ENCODE results near the gene GPR146. TPM values are rescaled to one million over a fixed set of nuclear protein-coding genes. Genes with fewer than 3 reads are reported as not detected.
A peak's percentile ranks its signal among the peaks of the same experiment; 100 is the strongest.

Gene GPR146
- total and polyA plus RNA-seq, 2 donors (not counting 1 experiment from before 2014, with no cell fraction given): 2.2 to 3.3 TPM

DNA sequence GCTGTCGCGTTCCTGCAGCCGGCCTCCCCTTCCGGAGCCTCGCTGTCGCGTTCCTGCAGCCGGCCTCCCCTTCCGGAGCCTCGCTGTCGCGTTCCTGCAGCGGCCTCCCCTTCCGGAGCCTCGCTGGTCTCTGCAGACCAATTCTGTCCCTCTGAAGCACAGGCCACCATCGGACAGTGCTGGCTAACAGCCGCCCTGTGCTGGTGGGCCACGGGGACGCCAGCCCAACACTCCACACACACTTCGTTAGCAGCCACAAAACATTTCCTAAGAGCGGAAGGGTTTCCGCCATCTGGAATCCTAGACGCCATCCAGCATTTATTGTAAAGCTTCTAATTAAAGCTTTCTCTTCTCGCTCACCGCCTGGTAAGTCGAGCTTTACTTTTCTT is 54.8 kb downstream of the GPR146 start:
- no peak overlapping the region for H3K4me2 ChIP-seq (ENCODE audit: extremely low read depth, insufficient read depth, low read length)
- no peaks in the 10 kb centered on the region for H3K36me3 ChIP-seq (ENCODE audit: control insufficient read depth, insufficient read depth, low read length)
- H3K27ac ChIP-seq (ENCODE audit: insufficient read depth, low read length): no peak overlapping the region
- H3K4me1 ChIP-seq (ENCODE audit: control insufficient read depth, extremely low read depth, insufficient read depth, low read length): no peaks in the 10 kb centered on the region
- DNase-seq (ENCODE audit: low read depth in 2 of 2): no peak
- TF ChIP-seq, protein P1, sequence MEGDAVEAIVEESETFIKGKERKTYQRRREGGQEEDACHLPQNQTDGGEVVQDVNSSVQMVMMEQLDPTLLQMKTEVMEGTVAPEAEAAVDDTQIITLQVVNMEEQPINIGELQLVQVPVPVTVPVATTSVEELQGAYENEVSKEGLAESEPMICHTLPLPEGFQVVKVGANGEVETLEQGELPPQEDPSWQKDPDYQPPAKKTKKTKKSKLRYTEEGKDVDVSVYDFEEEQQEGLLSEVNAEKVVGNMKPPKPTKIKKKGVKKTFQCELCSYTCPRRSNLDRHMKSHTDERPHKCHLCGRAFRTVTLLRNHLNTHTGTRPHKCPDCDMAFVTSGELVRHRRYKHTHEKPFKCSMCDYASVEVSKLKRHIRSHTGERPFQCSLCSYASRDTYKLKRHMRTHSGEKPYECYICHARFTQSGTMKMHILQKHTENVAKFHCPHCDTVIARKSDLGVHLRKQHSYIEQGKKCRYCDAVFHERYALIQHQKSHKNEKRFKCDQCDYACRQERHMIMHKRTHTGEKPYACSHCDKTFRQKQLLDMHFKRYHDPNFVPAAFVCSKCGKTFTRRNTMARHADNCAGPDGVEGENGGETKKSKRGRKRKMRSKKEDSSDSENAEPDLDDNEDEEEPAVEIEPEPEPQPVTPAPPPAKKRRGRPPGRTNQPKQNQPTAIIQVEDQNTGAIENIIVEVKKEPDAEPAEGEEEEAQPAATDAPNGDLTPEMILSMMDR (conservative IDR thresholded peaks at IDR 0.05 in 1 of 2, IDR thresholded peaks at IDR 0.05 in 1 of 2; ENCODE audit: low read depth in 1 of 2, low read length in 2 of 2): no peak
- no peak for TF ChIP-seq EZH2 (IDR thresholded peaks at IDR 0.05; ENCODE audit: low read length, missing control alignments)
- no peaks in the 10 kb centered on the region for H3K27me3 ChIP-seq (ENCODE audit: control insufficient read depth, insufficient read depth, low read length)
- no peak overlapping the region for H3K4me3 ChIP-seq (replicated peaks in 1 of 4; ENCODE audit: control extremely low read depth in 1 of 4, insufficient read depth in 1 of 4, low read depth in 3 of 4, low read length in 4 of 4)
- H4K20me1 ChIP-seq (ENCODE audit: control insufficient read depth, extremely low read depth, insufficient read depth, low read length): no peaks in the 10 kb centered on the region
- no peaks in the 10 kb centered on the region for H3K79me2 ChIP-seq (ENCODE audit: control insufficient read depth, insufficient read depth, low read length)
- H2AFZ ChIP-seq (ENCODE audit: low read length): no peak overlapping the region
- no peak overlapping the region for H3K9ac ChIP-seq (ENCODE audit: insufficient read depth, low read length)
- H3K9me3 ChIP-seq (ENCODE audit: control insufficient read depth, insufficient read depth, low read depth, low read length): no peaks in the 10 kb centered on the region

DNA sequence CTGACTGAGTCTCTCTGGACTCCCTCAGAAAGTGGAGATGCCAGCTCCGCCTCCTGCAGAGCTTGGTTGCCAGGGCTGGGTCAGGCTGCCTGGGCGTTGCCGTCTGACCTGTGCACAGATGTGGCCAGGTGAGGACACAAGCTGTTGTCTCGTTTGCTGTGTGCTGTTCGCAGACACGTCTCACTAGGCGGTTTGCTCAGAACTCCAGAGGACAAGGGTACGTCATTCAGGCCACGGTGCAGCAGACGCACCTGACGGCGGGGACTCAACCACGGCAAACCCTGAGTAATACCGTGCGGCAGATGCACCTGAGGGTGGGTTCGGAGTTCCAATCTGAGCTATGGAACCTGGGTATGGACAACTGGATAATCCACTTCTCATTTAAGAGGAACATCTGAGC is 55.3 kb downstream of the GPR146 start:
- no peak overlapping the region for H3K9ac ChIP-seq (ENCODE audit: insufficient read depth, low read length)
- no peak overlapping the region for H3K27ac ChIP-seq (ENCODE audit: insufficient read depth, low read length)
- no peaks in the 10 kb centered on the region for H4K20me1 ChIP-seq (ENCODE audit: control insufficient read depth, extremely low read depth, insufficient read depth, low read length)
- no peaks in the 10 kb centered on the region for H3K27me3 ChIP-seq (ENCODE audit: control insufficient read depth, insufficient read depth, low read length)
- no peak for TF ChIP-seq EZH2 (IDR thresholded peaks at IDR 0.05; ENCODE audit: low read length, missing control alignments)
- TF ChIP-seq, protein P1 (conservative IDR thresholded peaks at IDR 0.05 in 1 of 2, IDR thresholded peaks at IDR 0.05 in 1 of 2; ENCODE audit: low read depth in 1 of 2, low read length in 2 of 2): no peak
- no peaks in the 10 kb centered on the region for H3K9me3 ChIP-seq (ENCODE audit: control insufficient read depth, insufficient read depth, low read depth, low read length)
- H3K4me2 ChIP-seq (ENCODE audit: extremely low read depth, insufficient read depth, low read length): no peak overlapping the region
- no peaks in the 10 kb centered on the region for H3K79me2 ChIP-seq (ENCODE audit: control insufficient read depth, insufficient read depth, low read length)
- no peaks in the 10 kb centered on the region for H3K4me1 ChIP-seq (ENCODE audit: control insufficient read depth, extremely low read depth, insufficient read depth, low read length)
- DNase-seq (ENCODE audit: low read depth in 2 of 2): no peak
- H2AFZ ChIP-seq (ENCODE audit: low read length): no peak overlapping the region
- no peak overlapping the region for H3K4me3 ChIP-seq (replicated peaks in 1 of 4; ENCODE audit: control extremely low read depth in 1 of 4, insufficient read depth in 1 of 4, low read depth in 3 of 4, low read length in 4 of 4)
- no peaks in the 10 kb centered on the region for H3K36me3 ChIP-seq (ENCODE audit: control insufficient read depth, insufficient read depth, low read length)

DNA sequence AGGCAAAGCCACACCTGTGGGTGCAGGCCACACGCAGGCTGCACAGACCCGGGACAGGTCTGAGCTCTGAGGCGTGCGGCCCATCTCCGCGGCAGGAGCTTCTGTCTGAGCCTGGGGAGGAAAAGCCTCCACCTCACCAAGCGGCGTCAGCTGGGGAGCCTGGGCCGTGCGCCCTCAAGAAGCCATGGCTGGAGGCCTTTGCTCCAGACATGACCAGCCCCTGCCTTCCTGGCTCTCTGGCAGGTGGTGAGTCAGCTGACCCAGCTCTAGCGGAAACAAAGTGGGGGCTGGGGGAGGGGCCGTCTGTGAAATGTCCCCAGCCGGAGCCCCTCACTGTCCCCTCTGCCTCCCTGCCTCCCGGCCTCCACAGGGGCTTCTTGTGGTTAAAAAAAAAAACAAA is 56.0 kb downstream of the GPR146 start:
- peak in 1 of 2 donors; percentile 24 for DNase-seq (ENCODE audit: low read depth in 2 of 2)
- Histone ChIP-seq H2AFZ (ENCODE audit: low read length) (no peak overlapping the region), H3K4me3 (replicated peaks in 1 of 4; ENCODE audit: control extremely low read depth in 1 of 4, insufficient read depth in 1 of 4, low read depth in 3 of 4, low read length in 4 of 4) (no peak overlapping the region), H3K36me3 (ENCODE audit: control insufficient read depth, insufficient read depth, low read length) (no peaks in the 10 kb centered on the region), H3K4me2 (ENCODE audit: extremely low read depth, insufficient read depth, low read length) (no peak overlapping the region), H4K20me1 (ENCODE audit: control insufficient read depth, extremely low read depth, insufficient read depth, low read length) (no peaks in the 10 kb centered on the region), H3K79me2 (ENCODE audit: control insufficient read depth, insufficient read depth, low read length) (no peaks in the 10 kb centered on the region), H3K27ac (ENCODE audit: insufficient read depth, low read length) (no peak overlapping the region), H3K4me1 (ENCODE audit: control insufficient read depth, extremely low read depth, insufficient read depth, low read length) (no peaks in the 10 kb centered on the region), H3K27me3 (ENCODE audit: control insufficient read depth, insufficient read depth, low read length) (no peaks in the 10 kb centered on the region), H3K9me3 (ENCODE audit: control insufficient read depth, insufficient read depth, low read depth, low read length) (no peaks in the 10 kb centered on the region), H3K9ac (ENCODE audit: insufficient read depth, low read length) (no peak overlapping the region)
- no peak for TF ChIP-seq EZH2 (IDR thresholded peaks at IDR 0.05; ENCODE audit: low read length, missing control alignments)
- TF ChIP-seq, protein P1 (conservative IDR thresholded peaks at IDR 0.05 in 1 of 2, IDR thresholded peaks at IDR 0.05 in 1 of 2; ENCODE audit: low read depth in 1 of 2, low read length in 2 of 2): no peak
